GM10847 (cell line): Measurements from ENCODE around the gene PSMA5.

Experiments used
- POLR2A ChIP-seq: IDR thresholded peaks from 2 replicates; pipeline ENCODE4 v1.6.1; 2011; ENCODE audit not compliant: insufficient read length; ENCODE audit errors: extremely low read depth

Gene PSMA5

GRCh38 chr1:109395602-109396512 is 30.4 kb downstream of the PSMA5 start:
- no peak for TF ChIP-seq POLR2A

- TF ChIP-seq POLR2A: no peak
These were observed 31.5 kb downstream of the PSMA5 start for GRCh38 chr1:109394591-109395281.

GRCh38 chr1:109393617-109394233 is 32.5 kb downstream of the PSMA5 start:
- TF ChIP-seq POLR2A: no peak

GRCh38 chr1:109392788-109393616 is 33.2 kb downstream of the PSMA5 start:
- TF ChIP-seq POLR2A: no peak

GRCh38 chr1:109392037-109392787 is 34.0 kb downstream of the PSMA5 start:
- no peak for TF ChIP-seq POLR2A

- TF ChIP-seq POLR2A: no peak
These were observed 34.6 kb downstream of the PSMA5 start for GRCh38 chr1:109391626-109392025.

- no peak for TF ChIP-seq POLR2A
These were observed 35.1 kb downstream of the PSMA5 start for GRCh38 chr1:109391157-109391556.

- TF ChIP-seq POLR2A: no peak
These were observed 36.5 kb downstream of the PSMA5 start for GRCh38 chr1:109389638-109390341.

GRCh38 chr1:109388884-109389637 is 37.2 kb downstream of the PSMA5 start:
- TF ChIP-seq POLR2A: no peak

- TF ChIP-seq POLR2A: no peak
These were observed 38.0 kb downstream of the PSMA5 start for GRCh38 chr1:109388208-109388711.

- TF ChIP-seq POLR2A: no peak
These were observed 40.1 kb downstream of the PSMA5 start for GRCh38 chr1:109386054-109386717.

- no peak for TF ChIP-seq POLR2A
These were observed 40.8 kb downstream of the PSMA5 start for GRCh38 chr1:109385417-109385816.
